Measurements from ENCODE around the gene CX3CR1. TPM values are rescaled to one million over a fixed set of nuclear protein-coding genes. Genes with fewer than 3 reads are reported as not detected.

The CX3CR1 gene
- total RNA-seq, 1 experiment from 2014 or later: not detected

DNA sequence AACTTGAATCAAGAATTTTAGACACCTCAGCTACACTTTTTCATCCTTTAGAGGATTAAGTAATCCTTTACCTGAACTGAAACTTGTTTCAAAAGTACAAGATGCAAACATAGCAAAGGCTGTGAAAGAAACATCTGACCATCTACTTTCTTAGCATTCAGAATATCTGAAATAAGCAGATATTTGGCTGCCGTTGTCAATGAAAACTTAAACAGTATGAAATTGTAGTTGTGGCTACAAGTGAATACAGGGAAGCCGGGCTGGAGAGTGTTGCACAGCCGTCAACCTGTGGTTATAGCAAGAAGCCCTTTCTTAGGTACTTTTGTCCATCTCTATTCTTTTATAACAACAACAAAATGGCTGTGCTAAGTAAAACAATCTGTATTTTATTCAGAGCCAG is 6.9 kb upstream of the CX3CR1 start:
- Mint-ChIP-seq H3K27ac (ENCODE audit: unreplicated experiment) (no peak overlapping the region), H3K27me3 (ENCODE audit: unreplicated experiment) (peaks cover 11% of the 10 kb centered on the region), H3K9me3 (ENCODE audit: low read depth, unreplicated experiment) (no peaks in the 10 kb centered on the region), H3K36me3 (ENCODE audit: insufficient read depth, unreplicated experiment) (no peaks in the 10 kb centered on the region), H3K4me1 (ENCODE audit: low read depth, unreplicated experiment) (peaks cover 20% of the 10 kb centered on the region), H3K4me3 (ENCODE audit: low read depth, unreplicated experiment) (no peak overlapping the region)
- CTCF ChIA-PET: interaction anchor here (2.0 kb wide), 1 partner anchor 97 kb away, joined by 5 read pairs; no protein-coding TSS in a partner anchor
- BruUV-seq (replicated peaks): no TSS peak
- intact Hi-C loops (cut with micrococcal nuclease; ENCODE audit: unreplicated experiment): loop anchor here (5.0 kb wide), 1 partner anchor 79 kb away; no protein-coding TSS in a partner anchor
- DNase-seq: no peak
- TF ChIP-seq, protein P1, sequence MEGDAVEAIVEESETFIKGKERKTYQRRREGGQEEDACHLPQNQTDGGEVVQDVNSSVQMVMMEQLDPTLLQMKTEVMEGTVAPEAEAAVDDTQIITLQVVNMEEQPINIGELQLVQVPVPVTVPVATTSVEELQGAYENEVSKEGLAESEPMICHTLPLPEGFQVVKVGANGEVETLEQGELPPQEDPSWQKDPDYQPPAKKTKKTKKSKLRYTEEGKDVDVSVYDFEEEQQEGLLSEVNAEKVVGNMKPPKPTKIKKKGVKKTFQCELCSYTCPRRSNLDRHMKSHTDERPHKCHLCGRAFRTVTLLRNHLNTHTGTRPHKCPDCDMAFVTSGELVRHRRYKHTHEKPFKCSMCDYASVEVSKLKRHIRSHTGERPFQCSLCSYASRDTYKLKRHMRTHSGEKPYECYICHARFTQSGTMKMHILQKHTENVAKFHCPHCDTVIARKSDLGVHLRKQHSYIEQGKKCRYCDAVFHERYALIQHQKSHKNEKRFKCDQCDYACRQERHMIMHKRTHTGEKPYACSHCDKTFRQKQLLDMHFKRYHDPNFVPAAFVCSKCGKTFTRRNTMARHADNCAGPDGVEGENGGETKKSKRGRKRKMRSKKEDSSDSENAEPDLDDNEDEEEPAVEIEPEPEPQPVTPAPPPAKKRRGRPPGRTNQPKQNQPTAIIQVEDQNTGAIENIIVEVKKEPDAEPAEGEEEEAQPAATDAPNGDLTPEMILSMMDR (IDR thresholded peaks at IDR 0.05; ENCODE audit: unreplicated experiment): no peak

DNA sequence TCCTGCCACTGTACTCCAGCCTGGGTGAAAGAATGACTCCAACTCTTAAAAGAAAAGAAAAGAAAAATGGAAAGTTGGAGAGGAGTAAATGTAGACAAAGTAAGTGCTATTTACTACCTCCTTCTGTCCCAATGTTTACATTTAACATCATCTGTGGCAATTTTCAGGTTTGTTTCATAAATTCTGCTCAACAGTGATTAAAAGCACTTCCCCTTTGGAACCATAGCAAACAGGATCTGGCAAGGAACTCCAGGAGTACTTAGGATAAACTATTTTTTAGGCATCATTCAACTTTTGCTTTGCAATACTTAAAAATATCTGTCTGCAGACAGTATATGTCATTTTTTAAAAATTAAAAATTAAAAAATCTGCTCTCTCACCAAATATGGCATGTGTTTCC is 5.5 kb upstream of the CX3CR1 start:
- no peaks in the 10 kb centered on the region for H3K9me3 Mint-ChIP-seq (ENCODE audit: low read depth, unreplicated experiment)

DNA sequence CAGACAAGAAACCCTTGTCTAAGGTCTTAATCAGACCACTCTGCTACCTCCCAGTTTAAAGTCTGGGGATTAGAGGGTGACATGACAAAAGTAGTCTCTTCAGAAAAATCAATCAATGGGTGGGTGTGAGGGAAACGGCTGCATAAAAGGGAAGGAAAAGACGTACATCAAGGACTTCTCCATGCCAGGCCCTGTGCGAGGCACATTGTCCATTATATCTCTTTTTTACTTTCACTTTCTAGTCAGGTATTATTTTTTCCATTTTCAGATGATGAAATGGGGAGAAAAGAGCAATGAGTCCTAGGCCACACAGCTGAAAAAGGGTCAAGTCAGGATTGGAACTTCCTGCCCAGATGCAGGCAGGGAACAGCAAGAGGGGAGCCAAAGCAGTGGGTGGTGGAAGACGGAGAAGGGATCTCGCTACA is 4.6 kb upstream of the CX3CR1 start:
- DNase-seq: no peak
- CTCF ChIA-PET: no interaction called here
- intact Hi-C loops (cut with micrococcal nuclease; ENCODE audit: unreplicated experiment): no loop called here
- TF ChIP-seq, protein P1 (IDR thresholded peaks at IDR 0.05; ENCODE audit: unreplicated experiment): no peak
- Mint-ChIP-seq H3K27ac (ENCODE audit: unreplicated experiment) (peak overlapping the region; percentile 43), H3K9me3 (ENCODE audit: low read depth, unreplicated experiment) (no peaks in the 10 kb centered on the region), H3K36me3 (ENCODE audit: insufficient read depth, unreplicated experiment) (no peaks in the 10 kb centered on the region), H3K4me3 (ENCODE audit: low read depth, unreplicated experiment) (no peak overlapping the region), H3K4me1 (ENCODE audit: low read depth, unreplicated experiment) (peaks cover 13% of the 10 kb centered on the region), H3K27me3 (ENCODE audit: unreplicated experiment) (peaks cover 17% of the 10 kb centered on the region)
- BruUV-seq (replicated peaks): no TSS peak

More for the DNA sequence above, 5.5 kb upstream of the CX3CR1 start:
- Mint-ChIP-seq H3K4me1 (ENCODE audit: low read depth, unreplicated experiment) (peaks cover 13% of the 10 kb centered on the region), H3K36me3 (ENCODE audit: insufficient read depth, unreplicated experiment) (no peaks in the 10 kb centered on the region), H3K4me3 (ENCODE audit: low read depth, unreplicated experiment) (no peak overlapping the region), H3K27ac (ENCODE audit: unreplicated experiment) (no peak overlapping the region), H3K27me3 (ENCODE audit: unreplicated experiment) (peaks cover 17% of the 10 kb centered on the region)
- CTCF ChIA-PET: interaction anchor here (2.0 kb wide), 1 partner anchor 95 kb away, joined by 5 read pairs; no protein-coding TSS in a partner anchor
- intact Hi-C loops (cut with micrococcal nuclease; ENCODE audit: unreplicated experiment): loop anchor here (5.0 kb wide), 1 partner anchor 78 kb away; no protein-coding TSS in a partner anchor
- no peak for DNase-seq
- TF ChIP-seq, protein P1 (IDR thresholded peaks at IDR 0.05; ENCODE audit: unreplicated experiment): no peak
- no TSS peak for BruUV-seq (replicated peaks)

DNA sequence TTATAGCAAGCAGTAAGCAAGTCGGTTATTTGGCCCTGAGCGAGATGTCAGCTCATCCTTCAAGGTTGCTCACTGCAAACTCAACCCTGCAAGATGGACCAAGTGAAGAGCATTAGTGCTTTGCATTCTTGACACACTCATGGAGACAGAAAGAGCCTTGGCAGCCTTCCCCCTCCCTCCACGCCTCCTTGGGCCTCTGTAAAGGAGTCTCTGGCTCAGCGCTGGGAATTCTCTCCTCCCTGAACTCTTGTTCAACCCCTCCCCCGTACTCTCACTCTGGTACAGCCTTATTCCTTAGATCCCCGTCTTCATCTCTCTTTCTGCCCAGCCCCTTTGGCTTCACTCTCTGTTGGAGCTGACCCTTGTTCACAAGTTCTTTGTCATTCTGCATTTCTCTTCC is 2.2 kb upstream of the CX3CR1 start:
- Mint-ChIP-seq H3K36me3 (ENCODE audit: insufficient read depth, unreplicated experiment) (no peaks in the 10 kb centered on the region), H3K27me3 (ENCODE audit: unreplicated experiment) (peaks cover 18% of the 10 kb centered on the region), H3K4me1 (ENCODE audit: low read depth, unreplicated experiment) (no peaks in the 10 kb centered on the region), H3K4me3 (ENCODE audit: low read depth, unreplicated experiment) (no peak overlapping the region), H3K9me3 (ENCODE audit: low read depth, unreplicated experiment) (no peaks in the 10 kb centered on the region), H3K27ac (ENCODE audit: unreplicated experiment) (no peak overlapping the region)
- no peak for DNase-seq
- TF ChIP-seq, protein P1 (IDR thresholded peaks at IDR 0.05; ENCODE audit: unreplicated experiment): no peak
- BruUV-seq (replicated peaks): no TSS peak
- intact Hi-C loops (cut with micrococcal nuclease; ENCODE audit: unreplicated experiment): no loop called here
- CTCF ChIA-PET: no interaction called here

All from Calu3 (cell line).